Fibroblast of lung (primary cell): ENCODE data around the gene TRMT11. TPM values are rescaled to one million over a fixed set of nuclear protein-coding genes. Genes with fewer than 3 reads are reported as not detected.

ENCODE experiments used
- DNase-seq, 2 donors: peaks; one replicate each; pipeline versions ENCODE4 v3.0.0 to v3.0.0-alpha.2; 2010; ENCODE audit warnings: low read depth in 2 of 2
- H2AFZ ChIP-seq: 2 replicates; pipeline ENCODE4 v1.5.1; 2012; ENCODE audit warnings: low read length, control low read depth, inconsistent platforms
- H3K27ac ChIP-seq: 2 replicates; pipeline ENCODE4 v1.5.1; 2011; ENCODE audit warnings: low read length, control low read depth; ENCODE audit not compliant: insufficient read depth
- H3K27me3 ChIP-seq: 2 replicates; pipeline ENCODE4 v1.5.1; 2011; ENCODE audit warnings: mild to moderate bottlenecking, low read length; ENCODE audit not compliant: control insufficient read depth, insufficient read depth
- H3K36me3 ChIP-seq: 2 replicates; pipeline ENCODE4 v1.5.1; 2011; ENCODE audit warnings: low read length; ENCODE audit not compliant: control insufficient read depth, insufficient read depth
- H3K4me1 ChIP-seq: 2 replicates; pipeline ENCODE4 v1.5.1; 2011; ENCODE audit warnings: low read length; ENCODE audit not compliant: control insufficient read depth, insufficient read depth; ENCODE audit errors: extremely low read depth
- H3K4me2 ChIP-seq: 2 replicates; pipeline ENCODE4 v1.5.1; 2011; ENCODE audit warnings: low read length, control low read depth; ENCODE audit not compliant: insufficient read depth; ENCODE audit errors: extremely low read depth
- H3K4me3 ChIP-seq, 4 experiments: fragments of 200-600 bp in 1 of 4; sonication (generic) in 1 of 4; replicated peaks in 1 of 4; 2 replicates each; pipeline ENCODE4 v1.5.1; 2011 to 2016; ENCODE audit warnings: low read length in 4 of 4, low read depth in 3 of 4, mild to moderate bottlenecking in 3 of 4, control low read depth in 2 of 4, inconsistent platforms in 1 of 4, mixed read lengths in 1 of 4; ENCODE audit not compliant: insufficient read depth in 1 of 4; ENCODE audit errors: control extremely low read depth in 1 of 4
- H3K79me2 ChIP-seq: 2 replicates; pipeline ENCODE4 v1.5.1; 2012; ENCODE audit warnings: mild to moderate bottlenecking, low read length, inconsistent platforms; ENCODE audit not compliant: control insufficient read depth, insufficient read depth
- H3K9ac ChIP-seq: 2 replicates; pipeline ENCODE4 v1.5.1; 2011; ENCODE audit warnings: mild to moderate bottlenecking, low read length, control low read depth; ENCODE audit not compliant: insufficient read depth
- H3K9me3 ChIP-seq: 2 replicates; pipeline ENCODE4 v1.5.1; 2012; ENCODE audit warnings: low read depth, low read length; ENCODE audit not compliant: control insufficient read depth, insufficient read depth
- H4K20me1 ChIP-seq: 2 replicates; pipeline ENCODE4 v1.5.1; 2011; ENCODE audit warnings: low read length; ENCODE audit not compliant: control insufficient read depth, insufficient read depth; ENCODE audit errors: extremely low read depth
- CTCF ChIP-seq, 2 donors: IDR thresholded peaks in 1 of 2; conservative IDR thresholded peaks in 1 of 2; 1 replicate in 1 of 2; 2 replicates in 1 of 2; pipeline ENCODE4 v1.5.1; 2011 to 2012; ENCODE audit warnings: low read length in 2 of 2, control low read depth in 1 of 2, inconsistent platforms in 1 of 2, low read depth in 1 of 2, mild to moderate bottlenecking in 1 of 2
- EZH2 ChIP-seq: IDR thresholded peaks from 2 replicates; pipeline ENCODE4 v1.5.1; 2012; ENCODE audit warnings: low read length, control low read depth, mild to moderate bottlenecking; ENCODE audit errors: missing control alignments
- polyA plus RNA-seq, 2 donors: library from polyadenylated mRNA; depleted of rRNA in 1 of 2; stranded (reverse) in 1 of 2; unstranded in 1 of 2; fragments of >200 nt; gene quantifications; 2 replicates each; pipeline ENCODE4 v1.2.1, GENCODE V29; 2011 to 2012; ENCODE audit warnings: missing spikeins in 1 of 2
- total RNA-seq: library from RNA; depleted of rRNA; stranded (reverse); fragments of >200 nt; gene quantifications from 2 replicates; pipeline ENCODE4 v1.2.1, GENCODE V29; 2014

The TRMT11 gene
- total and polyA plus RNA-seq, 2 donors (not counting 1 experiment from before 2014, with no cell fraction given), result 22.1 to 23.5 TPM

- H3K4me2 ChIP-seq, result no peak overlapping the region
Measured at GRCh38 chr6:126064748-126065401, 78.5 kb downstream of the TRMT11 start.

GRCh38 chr6:126066053-126067048 lies 80.0 kb downstream of the TRMT11 start:
- Histone ChIP-seq H3K27ac (no peak overlapping the region), H3K27me3 (no peaks in the 10 kb centered on the region), H3K79me2 (no peaks in the 10 kb centered on the region), H4K20me1 (no peaks in the 10 kb centered on the region), H3K36me3 (no peaks in the 10 kb centered on the region), H3K4me1 (peaks cover 5% of the 10 kb centered on the region), H2AFZ (no peak overlapping the region), H3K9me3 (no peaks in the 10 kb centered on the region), H3K9ac (no peak overlapping the region), H3K4me3 (no peak overlapping the region), H3K4me2 (no peak overlapping the region)
- peak in 1 of 2 donors; percentile 36 for DNase-seq
- no peak for TF ChIP-seq EZH2
- TF ChIP-seq CTCF (conservative IDR thresholded peaks at IDR 0.05 in 1 of 2, IDR thresholded peaks at IDR 0.05 in 1 of 2; ENCODE audit: low read depth in 1 of 2, low read length in 2 of 2), result no peak

More at GRCh38 chr6:126064748-126065401, 78.5 kb downstream of the TRMT11 start:
- Histone ChIP-seq H3K9me3 (no peaks in the 10 kb centered on the region), H2AFZ (no peak overlapping the region), H3K36me3 (no peaks in the 10 kb centered on the region), H3K27me3 (no peaks in the 10 kb centered on the region), H3K4me1 (peaks cover 5% of the 10 kb centered on the region), H3K9ac (no peak overlapping the region), H4K20me1 (no peaks in the 10 kb centered on the region), H3K79me2 (no peaks in the 10 kb centered on the region), H3K4me3 (no peak overlapping the region), H3K27ac (no peak overlapping the region)
- TF ChIP-seq CTCF (conservative IDR thresholded peaks at IDR 0.05 in 1 of 2, IDR thresholded peaks at IDR 0.05 in 1 of 2; ENCODE audit: low read depth in 1 of 2, low read length in 2 of 2) (no peak), EZH2 (no peak)
- peak in 1 of 2 donors; percentile 52 for DNase-seq

GRCh38 chr6:126067073-126067472 lies 80.7 kb downstream of the TRMT11 start:
- no peak for TF ChIP-seq CTCF (conservative IDR thresholded peaks at IDR 0.05 in 1 of 2, IDR thresholded peaks at IDR 0.05 in 1 of 2; ENCODE audit: low read depth in 1 of 2, low read length in 2 of 2)
- no peak for TF ChIP-seq EZH2
- Histone ChIP-seq H3K4me1 (peaks cover 5% of the 10 kb centered on the region), H4K20me1 (no peaks in the 10 kb centered on the region), H3K9ac (no peak overlapping the region), H3K4me2 (no peak overlapping the region), H3K9me3 (no peaks in the 10 kb centered on the region), H3K4me3 (no peak overlapping the region), H3K27me3 (no peaks in the 10 kb centered on the region), H3K36me3 (no peaks in the 10 kb centered on the region), H3K79me2 (no peaks in the 10 kb centered on the region), H2AFZ (no peak overlapping the region), H3K27ac (no peak overlapping the region)
- DNase-seq, result peak in 1 of 2 donors; percentile 39
